Measurements from ENCODE around the gene MLYCD.

MLYCD gene

GRCh38 chr16:83907631-83908250, 8.8 kb downstream of the MLYCD start:
- TF ChIP-seq GATA2 (IDR thresholded peaks at IDR 0.05; ENCODE audit: low read depth, low read length) = no peak
- no peak for TF ChIP-seq GATA3 (IDR thresholded peaks at IDR 0.05; ENCODE audit: low read depth, low read length)

GRCh38 chr16:83908798-83909197, 9.9 kb downstream of the MLYCD start:
- TF ChIP-seq GATA3 (IDR thresholded peaks at IDR 0.05; ENCODE audit: low read depth, low read length) (no peak), GATA2 (IDR thresholded peaks at IDR 0.05; ENCODE audit: low read depth, low read length) (no peak)

- TF ChIP-seq GATA2 (IDR thresholded peaks at IDR 0.05; ENCODE audit: low read depth, low read length) = no peak
Observed at GRCh38 chr16:83911290-83911689, 12.4 kb downstream of the MLYCD start.

GRCh38 chr16:83912519-83913244, 13.8 kb downstream of the MLYCD start:
- no peak for TF ChIP-seq GATA2 (IDR thresholded peaks at IDR 0.05; ENCODE audit: low read depth, low read length)
- no peak for TF ChIP-seq GATA3 (IDR thresholded peaks at IDR 0.05; ENCODE audit: low read depth, low read length)

- TF ChIP-seq GATA3 (IDR thresholded peaks at IDR 0.05; ENCODE audit: low read depth, low read length) = no peak
- TF ChIP-seq GATA2 (IDR thresholded peaks at IDR 0.05; ENCODE audit: low read depth, low read length) = no peak
Observed at GRCh38 chr16:83913245-83913633, 14.3 kb downstream of the MLYCD start.

GRCh38 chr16:83914091-83914710, 15.3 kb downstream of the MLYCD start:
- TF ChIP-seq GATA3 (IDR thresholded peaks at IDR 0.05; ENCODE audit: low read depth, low read length) (no peak), GATA2 (IDR thresholded peaks at IDR 0.05; ENCODE audit: low read depth, low read length) (no peak)

- TF ChIP-seq GATA2 (IDR thresholded peaks at IDR 0.05; ENCODE audit: low read depth, low read length) (no peak), GATA3 (IDR thresholded peaks at IDR 0.05; ENCODE audit: low read depth, low read length) (no peak)
Observed at GRCh38 chr16:83915081-83915480, 16.2 kb downstream of the MLYCD start.

- TF ChIP-seq GATA3 (IDR thresholded peaks at IDR 0.05; ENCODE audit: low read depth, low read length) (no peak), GATA2 (IDR thresholded peaks at IDR 0.05; ENCODE audit: low read depth, low read length) (no peak)
Observed at GRCh38 chr16:83915491-83915890, 16.6 kb downstream of the MLYCD start.

- no peak for TF ChIP-seq GATA3 (IDR thresholded peaks at IDR 0.05; ENCODE audit: low read depth, low read length)
- TF ChIP-seq GATA2 (IDR thresholded peaks at IDR 0.05; ENCODE audit: low read depth, low read length) = no peak
Observed at GRCh38 chr16:83917152-83918120, 18.5 kb downstream of the MLYCD start.

- TF ChIP-seq GATA3 (IDR thresholded peaks at IDR 0.05; ENCODE audit: low read depth, low read length) = no peak
- no peak for TF ChIP-seq GATA2 (IDR thresholded peaks at IDR 0.05; ENCODE audit: low read depth, low read length)
Observed at GRCh38 chr16:83920894-83921491, 22.1 kb downstream of the MLYCD start.

GRCh38 chr16:83923581-83924365, 24.9 kb downstream of the MLYCD start:
- no peak for TF ChIP-seq GATA2 (IDR thresholded peaks at IDR 0.05; ENCODE audit: low read depth, low read length)
- no peak for TF ChIP-seq GATA3 (IDR thresholded peaks at IDR 0.05; ENCODE audit: low read depth, low read length)

GRCh38 chr16:83924686-83925085, 25.8 kb downstream of the MLYCD start:
- TF ChIP-seq GATA2 (IDR thresholded peaks at IDR 0.05; ENCODE audit: low read depth, low read length) (no peak), GATA3 (IDR thresholded peaks at IDR 0.05; ENCODE audit: low read depth, low read length) (no peak)
